A673 (cell line): ENCODE data around the gene CUL1. TPM values are rescaled to one million over a fixed set of nuclear protein-coding genes. Genes with fewer than 3 reads are reported as not detected.

ENCODE experiments used
- BruUV-seq: library from RNA; stranded (reverse); fragments of 400-500 nt; replicated peaks from 2 replicates; lab custom pipeline; 2021; lab: Mats Ljungman, UMichigan
- CTCF ChIA-PET: fragments of 300-600 bp; sonication (Branson Sonifier 250); formaldehyde crosslinking; loops from one replicate; lab custom pipeline; 2022; ENCODE audit warnings: antibody characterized with exemption; lab: Charles Lee
- POLR2A ChIA-PET: fragments of 300-600 bp; sonication (Branson Sonifier 250); formaldehyde crosslinking; loops from one replicate; lab custom pipeline; 2022; ENCODE audit warnings: antibody characterized with exemption; ENCODE audit not compliant: low non-redundant PET; lab: Charles Lee
- DNase-seq: peaks from one replicate; pipeline ENCODE4 v3.0.0-alpha.2; 2015; ENCODE audit warnings: low spot score
- H3K27ac ChIP-seq: fragments of 200-600 bp; sonication (generic); 2 replicates; pipeline ENCODE4 v1.5.1; 2016; ENCODE audit warnings: mixed run types, low read depth, mild to moderate bottlenecking, mixed read lengths, antibody characterized with exemption, low read length; ENCODE audit not compliant: poor library complexity, severe bottlenecking
- H3K27me3 ChIP-seq: fragments of 200-600 bp; sonication (generic); replicated peaks from 2 replicates; pipeline ENCODE4 v1.6.1; 2017; ENCODE audit warnings: mixed run types, low read depth, mild to moderate bottlenecking, mixed read lengths, antibody characterized with exemption, low read length; ENCODE audit not compliant: insufficient read depth, poor library complexity
- H3K36me3 ChIP-seq: fragments of 200-600 bp; sonication (generic); 2 replicates; pipeline ENCODE4 v1.6.1; 2016; ENCODE audit warnings: mixed run types, mild to moderate bottlenecking, mixed read lengths, antibody characterized with exemption, low read length; ENCODE audit not compliant: insufficient read depth, poor library complexity, severe bottlenecking
- H3K4me1 ChIP-seq: fragments of 200-600 bp; sonication (generic); 2 replicates; pipeline ENCODE4 v1.6.1; 2017; ENCODE audit warnings: mixed run types, mild to moderate bottlenecking, mixed read lengths, antibody characterized with exemption, low read length; ENCODE audit not compliant: insufficient read depth, poor library complexity, severe bottlenecking
- H3K4me3 ChIP-seq: fragments of 200-600 bp; sonication (generic); 2 replicates; pipeline ENCODE4 v1.5.1; 2016; ENCODE audit warnings: low read depth, mixed run types, mild to moderate bottlenecking, mixed read lengths, low read length; ENCODE audit not compliant: poor library complexity, severe bottlenecking
- H3K9me3 ChIP-seq: fragments of 200-600 bp; sonication (generic); 2 replicates; pipeline ENCODE4 v1.6.1; 2016; ENCODE audit warnings: mixed run types, low read depth, mild to moderate bottlenecking, mixed read lengths, antibody characterized with exemption, low read length; ENCODE audit not compliant: poor library complexity, severe bottlenecking
- CTCF ChIP-seq: fragments of 300-800, 200-600 bp; sonication (generic); conservative IDR thresholded peaks from 2 replicates; pipeline ENCODE4 v1.5.1; 2017; ENCODE audit warnings: low read depth, mild to moderate bottlenecking, antibody characterized with exemption, low read length, moderate library complexity, mixed read lengths
- EZH2 ChIP-seq: fragments of 200-600 bp; sonication (generic); IDR thresholded peaks from 2 replicates; pipeline ENCODE4 v1.6.1; 2017; ENCODE audit warnings: borderline replicate concordance, low read depth, mild to moderate bottlenecking, mixed read lengths, antibody characterized with exemption, low read length; ENCODE audit not compliant: poor library complexity, severe bottlenecking
- intact Hi-C: fragments of 100-400 bp; cut with micrococcal nuclease; formaldehyde crosslinking; loops from one replicate; pipeline ENCODE4 v1.10.0; 2022; ENCODE audit not compliant: unreplicated experiment
- total RNA-seq: library from RNA; stranded (reverse); gene quantifications from 2 replicates; pipeline ENCODE4 v1.2.3, GENCODE V29; 2021

CUL1 gene
- total RNA-seq, 1 experiment from 2014 or later = 75.5 TPM

- BruUV-seq = no TSS peak
- no peak overlapping the region for H3K27ac ChIP-seq
- no peaks in the 10 kb centered on the region for H3K27me3 ChIP-seq
- DNase-seq = no peak
- H3K9me3 ChIP-seq = peaks cover under 1% of the 10 kb centered on the region
- ChIA-PET CTCF (no interaction called here), POLR2A (no interaction called here)
- no peaks in the 10 kb centered on the region for H3K4me1 ChIP-seq
- peaks cover 96% of the 10 kb centered on the region for H3K36me3 ChIP-seq
- intact Hi-C loops = no loop called here
- TF ChIP-seq EZH2 (no peak), CTCF (no peak)
- no peak overlapping the region for H3K4me3 ChIP-seq
These were observed 90.5 kb downstream of the CUL1 start for GRCh38 chr7:148789220-148789619.

GRCh38 chr7:148790131-148790726 lies 91.5 kb downstream of the CUL1 start:
- intact Hi-C loops = loop anchor here (5.0 kb wide), 1 partner anchor 213 kb away; no protein-coding TSS in a partner anchor
- ChIA-PET POLR2A (interaction anchor here (0.5 kb wide), 1 partner anchor 113 kb away, joined by 8 read pairs; no protein-coding TSS in a partner anchor), CTCF (no interaction called here)
- no peak overlapping the region for H3K27ac ChIP-seq
- H3K27me3 ChIP-seq = no peaks in the 10 kb centered on the region
- H3K36me3 ChIP-seq = peaks cover 97% of the 10 kb centered on the region
- peaks cover 5% of the 10 kb centered on the region for H3K9me3 ChIP-seq
- TF ChIP-seq CTCF (no peak), EZH2 (no peak)
- H3K4me3 ChIP-seq = no peak overlapping the region
- no peak for DNase-seq
- no TSS peak for BruUV-seq
- no peaks in the 10 kb centered on the region for H3K4me1 ChIP-seq

GRCh38 chr7:148790850-148791249 lies 92.1 kb downstream of the CUL1 start:
- Histone ChIP-seq H3K4me1 (no peaks in the 10 kb centered on the region), H3K4me3 (no peak overlapping the region), H3K36me3 (peaks cover 95% of the 10 kb centered on the region), H3K27ac (no peak overlapping the region), H3K9me3 (peaks cover 5% of the 10 kb centered on the region), H3K27me3 (no peaks in the 10 kb centered on the region)
- TF ChIP-seq CTCF (no peak), EZH2 (no peak)
- no peak for DNase-seq
- intact Hi-C loops = loop anchor here (5.0 kb wide), 1 partner anchor 214 kb away; no protein-coding TSS in a partner anchor
- CTCF ChIA-PET = no interaction called here
- POLR2A ChIA-PET = no interaction called here
- no TSS peak for BruUV-seq
